ENCODE results near the gene EIF2S2.

EIF2S2 gene

GRCh38 chr20:34061695-34062094 lies 50.3 kb downstream of the EIF2S2 start:
- no peak for DNase-seq (ENCODE audit: low read depth in 1 of 2, low spot score in 1 of 2)
- H3K27ac ChIP-seq (replicated peaks), result no peak overlapping the region
- no peaks in the 10 kb centered on the region for H3K27me3 ChIP-seq (ENCODE audit: insufficient read depth, poor library complexity, severe bottlenecking)
- TF ChIP-seq GABPA (IDR thresholded peaks at IDR 0.05; ENCODE audit: low read depth) (no peak), SPI1 (IDR thresholded peaks at IDR 0.05; ENCODE audit: borderline replicate concordance, low read depth) (no peak)
- H3K4me3 ChIP-seq (replicated peaks; ENCODE audit: insufficient read depth, low read length), result no peak overlapping the region

GRCh38 chr20:34060970-34061369 lies 51.1 kb downstream of the EIF2S2 start:
- Histone ChIP-seq H3K27me3 (ENCODE audit: insufficient read depth, poor library complexity, severe bottlenecking) (no peaks in the 10 kb centered on the region), H3K27ac (replicated peaks) (no peak overlapping the region)
- TF ChIP-seq POLR2AphosphoS5 (IDR thresholded peaks at IDR 0.05; ENCODE audit: low read depth) (no peak), REST (IDR thresholded peaks at IDR 0.05; ENCODE audit: insufficient replicate concordance, low read depth) (no peak), SPI1 (IDR thresholded peaks at IDR 0.05; ENCODE audit: borderline replicate concordance, low read depth) (no peak), GABPA (IDR thresholded peaks at IDR 0.05; ENCODE audit: low read depth) (no peak), CTCF (IDR thresholded peaks at IDR 0.05; ENCODE audit: insufficient read depth, low read length) (no peak)

GRCh38 chr20:34058831-34059230 lies 53.2 kb downstream of the EIF2S2 start:
- H3K4me3 ChIP-seq (replicated peaks; ENCODE audit: insufficient read depth, low read length), result no peak overlapping the region
- TF ChIP-seq REST (IDR thresholded peaks at IDR 0.05; ENCODE audit: insufficient replicate concordance, low read depth) (peak; percentile 89), GABPA (IDR thresholded peaks at IDR 0.05; ENCODE audit: low read depth) (no peak), POLR2AphosphoS5 (IDR thresholded peaks at IDR 0.05; ENCODE audit: low read depth) (no peak)
- no peak overlapping the region for H3K27ac ChIP-seq (replicated peaks)
- H3K27me3 ChIP-seq (ENCODE audit: insufficient read depth, poor library complexity, severe bottlenecking), result no peaks in the 10 kb centered on the region
- DNase-seq (ENCODE audit: low read depth in 1 of 2, low spot score in 1 of 2), result no peak

More at GRCh38 chr20:34060970-34061369, 51.1 kb downstream of the EIF2S2 start:
- no peak overlapping the region for H3K4me3 ChIP-seq (replicated peaks; ENCODE audit: insufficient read depth, low read length)
- no peak for DNase-seq (ENCODE audit: low read depth in 1 of 2, low spot score in 1 of 2)

GRCh38 chr20:34055290-34055689 lies 56.8 kb downstream of the EIF2S2 start:
- DNase-seq (ENCODE audit: low read depth in 1 of 2, low spot score in 1 of 2), result no peak
- TF ChIP-seq CTCF (IDR thresholded peaks at IDR 0.05; ENCODE audit: insufficient read depth, low read length) (no peak), SPI1 (IDR thresholded peaks at IDR 0.05; ENCODE audit: borderline replicate concordance, low read depth) (no peak), REST (IDR thresholded peaks at IDR 0.05; ENCODE audit: insufficient replicate concordance, low read depth) (no peak), POLR2AphosphoS5 (IDR thresholded peaks at IDR 0.05; ENCODE audit: low read depth) (no peak), GABPA (IDR thresholded peaks at IDR 0.05; ENCODE audit: low read depth) (no peak)
- no peak overlapping the region for H3K4me3 ChIP-seq (replicated peaks; ENCODE audit: insufficient read depth, low read length)
- H3K27me3 ChIP-seq (ENCODE audit: insufficient read depth, poor library complexity, severe bottlenecking), result no peaks in the 10 kb centered on the region
- no peak overlapping the region for H3K27ac ChIP-seq (replicated peaks)
